GM21390 (cell line): ENCODE results near the gene NDUFA11.

Experiments
- ATAC-seq: cut with Tn5 transposase; IDR thresholded peaks from one replicate; pipeline ENCODE4 v1.9.1; 2021; ENCODE audit not compliant: unreplicated experiment

The NDUFA11 gene

DNA sequence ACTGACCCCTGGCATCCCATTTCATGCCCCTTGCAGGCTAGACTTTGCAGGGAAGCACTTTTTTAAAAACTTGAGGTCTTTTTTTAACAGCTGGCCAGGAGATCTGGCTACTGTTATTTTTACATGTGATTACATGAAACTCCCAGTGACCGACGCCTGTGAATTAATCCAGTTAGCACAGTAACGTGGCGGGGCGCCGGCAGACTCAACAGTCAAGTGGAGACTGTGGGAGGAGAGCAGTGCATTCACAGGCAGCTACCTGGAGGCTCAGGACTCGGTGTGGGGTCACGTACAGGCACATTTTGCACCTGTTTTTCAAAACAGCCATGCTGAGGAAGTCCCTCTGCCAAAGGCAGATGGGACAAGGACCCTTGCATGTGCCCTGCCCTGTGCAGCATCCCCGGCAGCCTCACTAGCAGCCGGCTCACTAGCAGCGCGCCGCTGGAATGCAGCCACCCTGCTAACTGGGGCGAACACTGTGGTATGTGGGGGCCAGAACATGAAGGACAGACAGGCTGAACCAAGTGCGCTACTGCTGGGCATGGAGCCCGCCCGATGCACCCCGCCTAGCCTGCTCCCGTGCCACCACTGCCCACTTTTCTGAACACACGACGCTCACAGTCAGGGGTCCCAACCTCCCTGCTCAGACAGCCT, 29.1 kb upstream of the NDUFA11 start:
- no peak for ATAC-seq

DNA sequence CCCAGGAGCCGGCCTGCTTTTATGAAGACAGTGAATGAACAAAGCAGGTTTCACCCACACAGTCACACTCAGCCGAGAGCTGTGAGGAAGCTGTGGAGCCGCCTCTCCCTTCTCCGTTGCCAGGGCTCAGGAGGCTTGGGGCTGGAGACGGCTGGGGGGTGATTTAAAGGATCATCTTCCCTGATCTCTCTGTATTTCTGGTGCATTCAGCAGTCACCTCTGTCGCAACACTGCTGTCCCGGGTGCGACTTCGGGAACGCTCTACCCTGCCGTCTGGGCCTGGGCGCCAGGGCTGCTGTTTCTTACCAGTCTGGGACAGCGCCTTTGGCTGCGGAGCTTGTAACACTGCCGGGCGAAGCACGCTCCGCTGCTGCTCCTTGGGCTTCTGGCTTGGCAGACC, 28.6 kb upstream of the NDUFA11 start:
- ATAC-seq = no peak

DNA sequence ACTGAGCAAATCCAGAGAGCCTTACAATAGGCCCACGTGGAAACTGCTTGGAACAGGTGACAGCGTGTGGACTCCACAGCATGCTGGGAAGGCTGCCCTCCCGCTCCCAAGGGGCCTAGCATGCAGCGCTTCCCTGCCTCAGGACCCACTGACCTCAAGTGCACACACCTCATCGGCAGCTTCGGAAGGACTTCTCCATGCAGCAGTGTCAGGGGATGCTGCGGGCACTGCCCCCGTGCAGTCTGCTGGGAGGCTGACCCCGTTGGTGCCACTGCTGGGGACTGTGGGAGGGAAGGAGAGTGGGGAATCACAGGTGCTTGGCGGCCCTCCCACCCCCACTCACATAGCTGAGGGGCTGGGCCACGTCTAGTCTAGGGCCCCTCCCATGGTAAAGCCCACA, 27.7 kb upstream of the NDUFA11 start:
- ATAC-seq = no peak

DNA sequence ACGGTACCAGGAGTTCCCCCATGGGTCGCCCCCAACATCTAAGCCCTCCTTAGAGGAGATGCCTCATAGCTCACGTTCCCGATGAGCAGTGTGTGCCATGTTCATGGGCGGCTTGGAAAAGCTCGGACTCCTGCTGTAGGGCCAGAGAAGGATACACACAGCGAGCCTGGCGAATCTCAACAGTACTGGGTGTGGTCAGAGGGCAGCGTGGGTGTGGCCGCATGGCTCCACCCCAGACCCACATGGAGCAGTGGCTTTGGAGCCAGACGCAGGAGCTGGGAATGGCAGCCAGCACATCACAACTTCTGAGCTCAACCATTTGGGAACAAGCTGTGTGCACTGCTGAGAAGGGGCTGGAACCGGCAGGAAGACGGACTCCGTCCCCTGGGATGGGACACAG, 26.0 kb upstream of the NDUFA11 start:
- no peak for ATAC-seq

DNA sequence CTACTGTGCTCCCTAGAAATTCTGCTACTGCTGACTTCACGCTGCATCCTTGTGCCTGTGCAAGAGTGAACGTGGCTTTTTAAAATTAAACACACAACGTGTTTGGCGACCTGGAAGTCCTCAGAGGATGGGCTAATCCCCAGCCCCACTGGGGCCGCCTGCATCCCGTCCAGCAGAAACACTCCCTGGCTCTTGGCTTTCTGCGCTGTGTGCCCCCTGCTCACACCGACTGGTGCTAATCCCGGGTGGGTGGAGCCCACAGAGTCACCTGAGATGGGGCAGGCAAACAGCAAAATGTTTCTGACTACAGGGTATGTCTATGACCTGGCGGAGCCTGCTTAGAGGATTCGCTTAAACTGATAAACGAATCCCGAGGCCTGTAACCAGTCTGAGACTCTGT, 25.6 kb upstream of the NDUFA11 start:
- ATAC-seq = no peak

DNA sequence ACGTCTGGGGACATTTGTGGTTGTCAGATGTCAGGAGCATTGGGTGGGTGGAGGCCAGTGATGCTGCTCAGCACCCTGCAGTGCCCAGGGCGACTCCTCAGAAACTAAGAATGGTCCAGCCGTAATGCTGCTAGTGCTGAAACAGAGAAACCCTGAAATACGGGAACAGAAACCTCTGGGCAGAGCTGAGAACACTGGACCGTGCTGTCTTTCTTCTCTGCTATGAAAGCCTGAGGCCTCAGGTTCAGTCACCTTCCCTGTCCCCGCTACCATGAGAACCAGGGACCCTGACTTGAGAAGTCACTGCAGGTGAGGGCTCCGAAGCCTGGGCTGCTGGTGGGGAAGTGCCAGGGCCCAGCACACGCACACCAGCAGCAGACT, 23.8 kb upstream of the NDUFA11 start:
- no peak for ATAC-seq

DNA sequence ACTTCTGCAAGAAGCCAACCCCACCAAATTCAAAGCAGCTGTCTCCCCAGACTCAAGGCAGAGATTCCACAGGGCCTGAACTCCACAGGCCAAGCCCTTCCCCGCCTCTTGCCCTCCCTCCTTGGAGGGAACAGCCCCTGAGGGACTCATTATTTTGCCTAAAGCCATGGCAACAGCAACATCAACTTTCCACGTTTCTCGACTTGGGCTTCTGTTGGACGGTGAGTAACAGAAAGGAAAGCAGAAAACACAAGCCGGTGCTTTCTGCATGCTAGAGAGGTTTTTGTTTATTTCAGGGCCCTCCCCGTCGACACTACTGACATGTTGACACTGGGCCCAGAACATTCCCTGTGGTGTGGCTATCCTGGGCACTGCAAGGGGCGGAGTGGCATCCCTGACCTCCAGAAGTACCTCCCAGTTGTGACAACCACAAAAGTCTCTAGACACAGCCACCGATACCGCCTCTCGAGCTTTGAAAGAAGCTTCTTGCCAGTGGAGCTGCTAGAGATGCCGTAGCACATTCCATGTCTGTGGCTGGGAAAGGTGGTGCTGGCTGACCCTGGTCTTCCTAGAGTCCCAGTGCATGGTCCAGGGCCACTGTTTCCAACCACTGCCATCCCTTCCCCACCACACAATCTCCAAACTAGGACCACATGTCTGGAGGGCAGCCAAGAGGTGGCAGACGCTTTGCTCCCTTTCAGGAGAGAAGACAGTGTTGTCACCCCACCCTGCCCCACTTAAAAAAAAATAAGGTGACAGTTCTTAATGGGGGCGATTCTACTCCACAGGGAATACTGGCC, 23.3 kb upstream of the NDUFA11 start:
- no peak for ATAC-seq

DNA sequence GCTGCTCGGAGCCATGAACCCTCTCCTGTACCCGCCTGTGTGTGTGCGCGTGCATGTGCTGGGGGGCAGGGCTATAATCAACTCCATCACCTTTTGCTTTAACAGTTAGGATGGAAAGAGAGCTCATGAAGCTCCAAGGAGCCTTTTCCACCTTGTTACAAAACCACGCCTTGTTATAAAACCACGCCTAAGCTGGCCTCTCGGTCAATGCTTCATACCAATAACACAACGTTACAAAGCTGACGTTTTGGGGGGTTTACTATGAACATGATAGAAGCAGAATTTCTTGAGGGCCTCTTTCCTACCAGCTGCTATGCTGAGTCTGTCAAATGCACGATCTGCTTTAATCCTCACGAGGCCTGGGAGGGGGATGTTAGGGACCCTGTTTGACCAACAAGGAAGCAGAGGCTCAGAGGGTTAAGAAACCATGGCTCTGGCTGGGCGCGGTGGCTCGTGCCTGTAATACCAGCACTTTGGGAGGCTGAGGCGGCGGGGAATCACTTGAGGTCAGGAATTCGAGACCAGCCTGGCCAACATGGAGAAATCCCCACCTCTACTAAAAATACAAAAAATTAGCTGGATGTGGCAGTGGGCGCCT, 22.3 kb upstream of the NDUFA11 start:
- ATAC-seq = no peak

DNA sequence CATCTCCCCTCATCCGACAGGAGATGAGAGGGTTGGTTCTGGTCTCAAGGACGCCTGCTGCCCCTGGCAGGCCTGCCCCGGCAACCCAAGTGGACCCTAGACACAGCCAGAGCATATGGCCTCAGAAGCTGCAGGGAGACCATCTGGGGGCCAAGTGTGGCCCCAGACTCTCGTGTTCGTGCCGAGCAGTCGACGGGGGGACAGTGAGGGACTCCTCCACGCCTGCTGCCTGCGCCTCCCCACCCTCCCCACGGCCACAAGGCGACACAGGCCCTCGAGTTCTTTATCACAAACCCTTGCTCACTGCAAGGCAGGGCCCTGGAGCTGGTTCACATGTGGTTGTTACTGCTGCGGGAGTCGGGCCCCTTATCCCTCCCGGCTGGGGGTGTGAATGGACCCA, 19.8 kb upstream of the NDUFA11 start:
- no peak for ATAC-seq

DNA sequence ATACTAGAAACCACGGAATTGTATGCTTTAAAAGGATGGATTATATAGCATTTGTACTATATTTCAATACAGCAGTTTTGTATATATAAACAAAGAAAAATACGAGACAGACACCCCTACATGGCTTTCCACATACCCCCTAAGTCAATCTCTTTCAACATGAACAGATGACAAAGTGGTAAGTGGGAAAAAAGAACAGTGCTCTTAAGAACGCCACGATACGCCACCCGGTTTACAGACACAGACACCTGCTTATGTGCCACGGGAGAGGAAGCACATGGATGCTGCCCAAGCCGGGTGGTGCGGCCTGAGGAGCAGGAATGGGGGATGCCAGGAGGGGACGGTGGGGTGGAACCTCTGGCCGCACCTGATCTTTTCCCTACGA, 18.6 kb upstream of the NDUFA11 start:
- no peak for ATAC-seq

DNA sequence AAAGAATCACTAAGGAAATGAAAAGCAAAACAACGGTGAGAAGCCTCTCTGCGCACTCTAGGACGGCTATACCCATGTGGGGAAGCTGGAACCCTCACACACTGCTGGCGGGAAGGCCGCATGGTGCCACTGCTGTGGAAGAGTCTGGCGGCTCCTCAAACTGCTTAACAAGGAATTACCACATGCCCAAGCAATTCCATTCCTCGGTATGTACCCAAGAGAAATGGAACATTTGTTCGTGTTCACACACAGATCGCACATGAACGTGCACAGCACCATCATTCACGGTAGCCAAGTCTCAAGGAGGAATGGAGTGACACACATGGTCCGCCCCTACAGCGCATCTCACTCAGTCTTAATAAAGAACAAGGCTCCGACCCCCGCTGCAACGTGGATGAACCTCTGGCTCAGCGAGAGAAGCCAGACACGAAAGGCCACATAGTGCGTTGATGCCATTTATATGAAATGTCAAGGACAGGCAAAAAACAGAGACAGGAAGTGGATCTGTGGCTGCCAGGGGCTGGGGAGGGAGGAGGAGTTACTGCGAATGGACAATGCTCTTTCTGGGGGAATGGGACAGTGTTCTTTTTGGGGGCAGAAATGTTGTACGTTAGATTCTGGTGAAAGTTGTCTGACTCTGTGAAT, 18.0 kb upstream of the NDUFA11 start:
- no peak for ATAC-seq

DNA sequence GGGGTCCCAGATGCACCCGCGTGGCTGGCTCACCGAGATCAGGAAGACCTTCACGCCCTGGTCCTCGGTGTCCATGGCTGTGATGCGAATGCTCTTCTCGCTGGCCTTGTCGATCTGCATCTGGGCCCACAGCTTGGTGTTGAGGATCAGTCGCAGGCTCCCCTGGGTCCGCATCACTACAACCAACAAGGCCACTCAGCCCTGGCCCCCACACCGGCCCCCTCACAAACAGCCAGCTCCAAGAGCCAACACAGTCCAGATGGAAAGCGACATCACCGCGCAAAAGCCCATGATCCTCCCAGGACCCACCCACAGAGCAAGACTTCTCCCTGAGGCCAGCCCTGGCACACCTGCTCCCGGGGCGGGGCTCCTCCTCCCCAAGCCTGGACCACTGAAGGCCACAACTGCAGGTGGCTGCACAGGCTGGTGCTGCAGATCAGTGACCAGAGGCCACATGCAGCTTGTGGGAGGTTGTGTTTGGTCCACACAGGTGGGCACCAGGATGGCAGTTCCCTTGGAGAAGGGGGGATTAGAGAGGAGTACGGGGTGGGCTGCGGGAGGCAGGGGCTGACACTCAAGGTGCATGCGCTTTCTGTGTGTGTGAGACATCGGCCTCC, 15.0 kb upstream of the NDUFA11 start:
- no peak for ATAC-seq

DNA sequence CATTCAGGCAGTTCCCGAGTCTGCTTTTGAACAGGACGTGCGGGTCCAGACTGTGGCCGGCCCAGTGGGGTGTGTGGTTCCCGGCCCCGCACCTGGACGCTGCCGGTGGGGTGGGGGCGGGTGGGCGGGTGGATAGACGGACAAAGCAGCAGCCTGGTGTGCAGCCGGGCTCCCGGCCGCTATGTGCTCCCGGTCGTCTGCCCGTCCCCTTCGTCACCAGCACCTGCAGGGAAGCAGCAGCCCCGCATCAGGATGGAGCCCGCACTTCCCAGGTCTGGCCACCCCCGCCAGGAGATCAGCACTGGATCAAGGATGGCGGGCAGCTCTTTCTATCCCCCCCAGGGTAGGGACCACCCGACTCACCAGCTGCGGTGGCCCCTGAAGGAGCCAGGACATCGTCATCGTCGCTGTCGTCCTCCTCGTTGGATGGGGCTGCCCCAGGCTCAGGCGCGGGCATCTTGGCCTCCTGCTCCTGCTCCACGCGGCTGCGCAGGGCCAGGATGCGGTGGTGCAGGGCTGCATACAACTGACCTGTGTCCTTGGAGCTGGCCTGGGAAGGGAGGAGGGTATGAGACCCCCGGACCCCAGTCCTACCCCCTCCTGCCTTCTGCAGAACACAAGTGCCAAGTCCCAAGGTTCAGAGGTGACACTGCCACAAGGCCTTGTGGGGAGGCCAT, 14.0 kb upstream of the NDUFA11 start:
- no peak for ATAC-seq

DNA sequence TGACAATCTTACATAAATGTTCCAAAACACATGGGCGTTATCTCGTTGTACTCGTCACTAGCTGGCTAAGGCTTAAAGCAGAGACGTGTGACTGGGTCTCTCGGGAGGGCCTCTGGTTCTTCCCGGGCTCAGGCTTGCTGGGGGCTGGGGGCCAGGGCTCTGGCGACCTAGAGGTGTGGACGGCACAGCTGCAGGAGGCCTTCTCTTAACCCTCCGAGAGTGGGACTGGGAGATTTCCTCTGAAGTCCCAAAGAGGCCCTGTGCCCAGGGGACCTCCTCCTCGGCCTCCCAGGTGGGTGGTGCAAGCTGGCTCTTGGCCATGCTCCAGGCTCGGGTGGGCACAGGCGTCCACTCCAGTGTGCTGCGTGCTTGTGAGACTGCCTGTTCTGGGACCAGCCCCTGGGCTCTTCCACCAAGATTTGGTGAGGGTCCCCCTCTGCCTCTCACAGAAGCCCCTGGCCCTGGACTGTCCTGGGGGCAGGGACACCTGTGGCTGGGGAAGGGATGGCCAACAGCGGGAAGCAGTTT, 12.7 kb upstream of the NDUFA11 start:
- no peak for ATAC-seq

DNA sequence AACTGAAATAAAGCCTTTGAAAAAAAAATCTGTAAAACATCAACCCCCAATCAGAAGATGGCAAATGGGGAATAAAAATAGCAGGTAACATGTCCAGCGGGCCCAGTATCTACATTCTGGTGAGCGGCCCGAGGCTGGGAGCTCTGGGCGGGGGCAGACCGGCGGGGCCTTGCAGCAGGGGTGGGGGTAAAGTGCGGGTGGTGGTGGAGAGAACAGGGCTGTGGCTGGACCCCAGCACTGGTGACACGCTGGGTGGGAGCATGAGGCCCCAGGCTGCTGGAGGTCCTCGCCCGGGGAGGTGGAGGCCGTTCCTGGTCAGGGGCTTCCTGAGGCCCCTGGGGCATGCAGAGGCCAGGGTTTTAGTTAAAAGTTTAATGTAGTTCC, 12.2 kb upstream of the NDUFA11 start:
- no peak for ATAC-seq

DNA sequence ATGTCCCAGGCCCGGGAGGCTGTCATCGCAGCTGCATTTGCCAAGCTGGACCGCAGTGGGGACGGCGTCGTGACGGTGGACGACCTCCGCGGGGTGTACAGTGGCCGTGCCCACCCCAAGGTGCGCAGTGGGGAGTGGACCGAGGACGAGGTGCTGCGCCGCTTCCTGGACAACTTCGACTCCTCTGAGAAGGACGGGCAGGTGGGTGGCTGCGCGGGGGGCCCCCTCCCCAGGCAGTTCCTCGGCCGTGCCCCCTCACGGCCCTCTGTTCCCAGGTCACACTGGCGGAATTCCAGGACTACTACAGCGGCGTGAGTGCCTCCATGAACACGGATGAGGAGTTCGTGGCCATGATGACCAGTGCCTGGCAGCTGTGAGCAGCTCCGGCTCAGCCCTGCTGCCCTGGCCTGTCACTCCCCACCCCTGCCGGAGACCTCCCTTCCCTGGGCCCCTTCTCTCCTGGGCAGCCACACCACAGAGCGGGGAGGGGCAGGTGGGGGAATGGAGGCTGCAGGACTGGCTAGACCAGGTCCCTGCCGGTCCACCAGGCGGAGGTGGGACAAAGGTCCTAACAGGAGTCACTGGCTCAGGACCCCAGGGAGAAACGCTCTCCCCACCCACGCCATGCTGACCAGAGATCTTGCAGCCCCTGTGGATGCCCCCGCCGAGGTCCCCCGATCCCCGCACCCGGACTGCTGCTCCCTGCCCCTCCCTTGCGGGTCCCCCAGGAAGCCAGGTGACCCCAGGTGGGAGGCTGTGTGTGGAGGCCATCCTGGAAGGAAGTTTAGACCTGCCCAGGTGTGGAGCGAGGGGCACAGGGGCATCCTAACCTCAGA, 11.6 kb upstream of the NDUFA11 start:
- ATAC-seq = no peak

DNA sequence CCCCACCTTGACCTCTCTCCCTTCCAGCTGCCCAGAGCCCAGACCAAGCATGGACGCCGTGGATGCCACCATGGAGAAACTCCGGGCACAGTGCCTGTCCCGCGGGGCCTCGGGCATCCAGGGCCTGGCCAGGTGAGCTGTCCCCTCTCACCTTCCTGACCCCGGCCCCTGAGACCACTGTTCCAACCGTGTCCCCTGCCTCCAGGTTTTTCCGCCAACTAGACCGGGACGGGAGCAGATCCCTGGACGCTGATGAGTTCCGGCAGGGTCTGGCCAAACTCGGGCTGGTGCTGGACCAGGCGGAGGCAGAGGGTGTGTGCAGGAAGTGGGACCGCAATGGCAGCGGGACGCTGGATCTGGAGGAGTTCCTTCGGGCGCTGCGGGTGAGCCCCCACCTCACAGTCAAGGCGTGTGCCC, 10.8 kb upstream of the NDUFA11 start:
- ATAC-seq = no peak

DNA sequence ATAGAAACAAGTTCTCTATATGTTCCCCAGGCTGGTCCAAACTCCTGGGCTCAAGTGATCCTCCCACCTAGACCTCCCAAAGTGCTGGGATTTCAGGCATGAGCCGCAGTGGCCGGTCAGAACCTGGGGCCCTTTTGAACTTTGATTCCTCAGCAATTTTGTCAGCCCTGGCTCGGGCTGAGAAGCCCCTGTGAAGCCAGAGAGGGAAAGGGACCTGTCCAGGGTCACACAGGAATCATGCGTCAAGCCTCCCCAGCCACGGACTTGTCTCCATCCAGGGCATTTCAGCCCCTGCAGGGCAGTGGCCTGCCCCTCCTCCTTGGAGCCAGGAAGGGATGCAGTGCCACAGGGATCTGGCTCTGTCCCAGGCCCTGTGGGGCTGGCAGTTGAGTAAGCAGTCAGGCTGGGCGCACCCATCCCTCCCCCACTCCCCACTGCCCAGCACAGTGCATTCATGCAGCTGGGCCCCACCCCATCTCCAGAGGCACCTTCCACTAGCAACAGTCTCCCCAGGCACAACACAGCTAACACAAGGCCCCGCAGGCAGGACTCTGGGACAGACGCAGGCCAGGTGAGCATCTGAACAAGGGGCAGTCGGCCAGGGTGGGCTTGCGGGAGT, 10.3 kb upstream of the NDUFA11 start, which contains the start of gene CAPS:
Gene CAPS (plus strand): TSS at position 516 of the 619 bp plus-strand sequence. CDS start 153 bp downstream, outside the sequence.
- no peak for ATAC-seq

DNA sequence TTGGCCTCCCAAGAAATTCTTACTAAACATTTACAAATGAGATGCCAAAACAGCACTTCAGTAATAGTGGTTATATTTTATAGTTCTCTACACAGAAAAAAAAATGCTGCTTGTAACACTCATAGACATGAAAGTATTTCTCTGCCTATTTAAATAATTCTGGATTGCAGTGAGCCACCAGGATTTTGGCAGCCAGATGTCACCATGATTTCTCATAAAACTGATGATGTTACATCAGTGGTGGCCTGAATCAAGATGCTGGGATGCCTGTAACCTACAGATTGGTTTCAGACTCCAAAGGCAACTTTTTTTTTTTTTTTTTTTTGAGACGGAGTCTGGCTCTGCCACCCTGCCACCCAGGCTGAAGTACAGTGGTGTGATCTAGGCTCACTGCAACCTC, 7.8 kb upstream of the NDUFA11 start:
- no peak for ATAC-seq

DNA sequence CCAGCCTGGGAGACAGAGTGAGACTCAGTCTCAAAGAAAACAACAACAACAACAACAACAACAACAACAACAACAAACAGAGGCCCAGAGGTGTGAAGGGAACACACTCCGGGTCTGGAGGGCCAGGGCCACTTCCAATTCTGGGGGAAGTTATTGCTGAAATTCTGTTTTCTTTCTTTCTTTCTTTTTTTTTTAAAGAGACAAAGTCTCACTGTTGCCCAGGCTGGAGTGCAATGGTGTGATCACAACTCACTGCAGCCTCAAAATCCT, 7.0 kb upstream of the NDUFA11 start:
- ATAC-seq = no peak
